ENCODE data around the gene NOXO1. TPM values are rescaled to one million over a fixed set of nuclear protein-coding genes. Genes with fewer than 3 reads are reported as not detected.

Gene NOXO1
- total and polyA plus RNA-seq, 2 experiments from 2014 or later, result 2.0 to 2.6 TPM

DNA sequence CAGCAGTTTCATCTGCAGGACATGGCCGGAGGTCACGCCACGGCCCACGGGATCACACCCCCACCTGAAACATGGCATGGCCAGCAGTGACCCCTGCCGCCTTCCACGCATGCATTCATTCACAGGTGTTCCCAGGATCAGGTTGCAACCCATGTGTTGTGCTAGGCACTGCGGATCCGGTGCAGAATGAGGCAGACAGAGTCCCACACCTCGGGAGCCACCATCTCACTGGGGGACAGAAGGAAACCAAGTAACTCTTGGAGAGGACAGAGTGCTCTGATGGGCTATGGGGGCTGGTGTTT lies 33.9 kb downstream of the NOXO1 start:
- Mint-ChIP-seq H3K4me3 (no peak overlapping the region; the same call in 2 of the 3 replicates), H3K36me3 (ENCODE audit: low read depth) (no peaks in the 10 kb centered on the region; the same call in 2 of the 3 replicates), H3K4me1 (peaks cover 12% of the 10 kb centered on the region), H3K9me3 (no peaks in the 10 kb centered on the region), H3K27ac (no peak overlapping the region), H3K27me3 (ENCODE audit: insufficient read depth, low read depth, poor library complexity) (peaks cover 12% of the 10 kb centered on the region)
- no peaks in the 10 kb centered on the region for H3K9me2 ChIP-seq (ENCODE audit: insufficient read depth)
- H2AFZ ChIP-seq, result no peak overlapping the region
- ATAC-seq (no peak), DNase-seq (ENCODE audit: low spot score) (no peak)
- H3K4me2 ChIP-seq, result no peak overlapping the region
- no peak for TF ChIP-seq STAT1 (IDR thresholded peaks at IDR 0.05; ENCODE audit: unreplicated experiment)
- TF ChIP-seq, protein P1, sequence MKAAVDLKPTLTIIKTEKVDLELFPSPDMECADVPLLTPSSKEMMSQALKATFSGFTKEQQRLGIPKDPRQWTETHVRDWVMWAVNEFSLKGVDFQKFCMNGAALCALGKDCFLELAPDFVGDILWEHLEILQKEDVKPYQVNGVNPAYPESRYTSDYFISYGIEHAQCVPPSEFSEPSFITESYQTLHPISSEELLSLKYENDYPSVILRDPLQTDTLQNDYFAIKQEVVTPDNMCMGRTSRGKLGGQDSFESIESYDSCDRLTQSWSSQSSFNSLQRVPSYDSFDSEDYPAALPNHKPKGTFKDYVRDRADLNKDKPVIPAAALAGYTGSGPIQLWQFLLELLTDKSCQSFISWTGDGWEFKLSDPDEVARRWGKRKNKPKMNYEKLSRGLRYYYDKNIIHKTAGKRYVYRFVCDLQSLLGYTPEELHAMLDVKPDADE (IDR thresholded peaks at IDR 0.05), result no peak
- no peak for TF ChIP-seq POLR2AphosphoS5 (IDR thresholded peaks at IDR 0.05; ENCODE audit: low read depth)
- no peak for TF ChIP-seq EZH2 (IDR thresholded peaks at IDR 0.05; ENCODE audit: low read depth, unreplicated experiment)
- TF ChIP-seq EZH2phosphoT487 (IDR thresholded peaks at IDR 0.05; ENCODE audit: unreplicated experiment), result no peak
- TF ChIP-seq ZNF114 (CRISPR knock-in tag; IDR thresholded peaks at IDR 0.05), result no peak
- TF ChIP-seq ZNF331 (CRISPR knock-in tag; IDR thresholded peaks at IDR 0.05; ENCODE audit: low read depth), result no peak
- no peak for TF ChIP-seq JUNB (IDR thresholded peaks at IDR 0.05; ENCODE audit: unreplicated experiment)
- TF ChIP-seq, protein P2, sequence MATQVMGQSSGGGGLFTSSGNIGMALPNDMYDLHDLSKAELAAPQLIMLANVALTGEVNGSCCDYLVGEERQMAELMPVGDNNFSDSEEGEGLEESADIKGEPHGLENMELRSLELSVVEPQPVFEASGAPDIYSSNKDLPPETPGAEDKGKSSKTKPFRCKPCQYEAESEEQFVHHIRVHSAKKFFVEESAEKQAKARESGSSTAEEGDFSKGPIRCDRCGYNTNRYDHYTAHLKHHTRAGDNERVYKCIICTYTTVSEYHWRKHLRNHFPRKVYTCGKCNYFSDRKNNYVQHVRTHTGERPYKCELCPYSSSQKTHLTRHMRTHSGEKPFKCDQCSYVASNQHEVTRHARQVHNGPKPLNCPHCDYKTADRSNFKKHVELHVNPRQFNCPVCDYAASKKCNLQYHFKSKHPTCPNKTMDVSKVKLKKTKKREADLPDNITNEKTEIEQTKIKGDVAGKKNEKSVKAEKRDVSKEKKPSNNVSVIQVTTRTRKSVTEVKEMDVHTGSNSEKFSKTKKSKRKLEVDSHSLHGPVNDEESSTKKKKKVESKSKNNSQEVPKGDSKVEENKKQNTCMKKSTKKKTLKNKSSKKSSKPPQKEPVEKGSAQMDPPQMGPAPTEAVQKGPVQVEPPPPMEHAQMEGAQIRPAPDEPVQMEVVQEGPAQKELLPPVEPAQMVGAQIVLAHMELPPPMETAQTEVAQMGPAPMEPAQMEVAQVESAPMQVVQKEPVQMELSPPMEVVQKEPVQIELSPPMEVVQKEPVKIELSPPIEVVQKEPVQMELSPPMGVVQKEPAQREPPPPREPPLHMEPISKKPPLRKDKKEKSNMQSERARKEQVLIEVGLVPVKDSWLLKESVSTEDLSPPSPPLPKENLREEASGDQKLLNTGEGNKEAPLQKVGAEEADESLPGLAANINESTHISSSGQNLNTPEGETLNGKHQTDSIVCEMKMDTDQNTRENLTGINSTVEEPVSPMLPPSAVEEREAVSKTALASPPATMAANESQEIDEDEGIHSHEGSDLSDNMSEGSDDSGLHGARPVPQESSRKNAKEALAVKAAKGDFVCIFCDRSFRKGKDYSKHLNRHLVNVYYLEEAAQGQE (IDR thresholded peaks at IDR 0.05; ENCODE audit: unreplicated experiment), result no peak
- no peak for TF ChIP-seq NANOG (IDR thresholded peaks at IDR 0.05; ENCODE audit: borderline replicate concordance)
- TF ChIP-seq, protein P3, sequence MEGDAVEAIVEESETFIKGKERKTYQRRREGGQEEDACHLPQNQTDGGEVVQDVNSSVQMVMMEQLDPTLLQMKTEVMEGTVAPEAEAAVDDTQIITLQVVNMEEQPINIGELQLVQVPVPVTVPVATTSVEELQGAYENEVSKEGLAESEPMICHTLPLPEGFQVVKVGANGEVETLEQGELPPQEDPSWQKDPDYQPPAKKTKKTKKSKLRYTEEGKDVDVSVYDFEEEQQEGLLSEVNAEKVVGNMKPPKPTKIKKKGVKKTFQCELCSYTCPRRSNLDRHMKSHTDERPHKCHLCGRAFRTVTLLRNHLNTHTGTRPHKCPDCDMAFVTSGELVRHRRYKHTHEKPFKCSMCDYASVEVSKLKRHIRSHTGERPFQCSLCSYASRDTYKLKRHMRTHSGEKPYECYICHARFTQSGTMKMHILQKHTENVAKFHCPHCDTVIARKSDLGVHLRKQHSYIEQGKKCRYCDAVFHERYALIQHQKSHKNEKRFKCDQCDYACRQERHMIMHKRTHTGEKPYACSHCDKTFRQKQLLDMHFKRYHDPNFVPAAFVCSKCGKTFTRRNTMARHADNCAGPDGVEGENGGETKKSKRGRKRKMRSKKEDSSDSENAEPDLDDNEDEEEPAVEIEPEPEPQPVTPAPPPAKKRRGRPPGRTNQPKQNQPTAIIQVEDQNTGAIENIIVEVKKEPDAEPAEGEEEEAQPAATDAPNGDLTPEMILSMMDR (conservative IDR thresholded peaks at IDR 0.05; ENCODE audit: low read depth in 2 of 2), result no peak
- no peak for TF ChIP-seq CREB1 (CRISPR knock-in tag; IDR thresholded peaks at IDR 0.05; ENCODE audit: low read depth)
- TF ChIP-seq, protein P4, sequence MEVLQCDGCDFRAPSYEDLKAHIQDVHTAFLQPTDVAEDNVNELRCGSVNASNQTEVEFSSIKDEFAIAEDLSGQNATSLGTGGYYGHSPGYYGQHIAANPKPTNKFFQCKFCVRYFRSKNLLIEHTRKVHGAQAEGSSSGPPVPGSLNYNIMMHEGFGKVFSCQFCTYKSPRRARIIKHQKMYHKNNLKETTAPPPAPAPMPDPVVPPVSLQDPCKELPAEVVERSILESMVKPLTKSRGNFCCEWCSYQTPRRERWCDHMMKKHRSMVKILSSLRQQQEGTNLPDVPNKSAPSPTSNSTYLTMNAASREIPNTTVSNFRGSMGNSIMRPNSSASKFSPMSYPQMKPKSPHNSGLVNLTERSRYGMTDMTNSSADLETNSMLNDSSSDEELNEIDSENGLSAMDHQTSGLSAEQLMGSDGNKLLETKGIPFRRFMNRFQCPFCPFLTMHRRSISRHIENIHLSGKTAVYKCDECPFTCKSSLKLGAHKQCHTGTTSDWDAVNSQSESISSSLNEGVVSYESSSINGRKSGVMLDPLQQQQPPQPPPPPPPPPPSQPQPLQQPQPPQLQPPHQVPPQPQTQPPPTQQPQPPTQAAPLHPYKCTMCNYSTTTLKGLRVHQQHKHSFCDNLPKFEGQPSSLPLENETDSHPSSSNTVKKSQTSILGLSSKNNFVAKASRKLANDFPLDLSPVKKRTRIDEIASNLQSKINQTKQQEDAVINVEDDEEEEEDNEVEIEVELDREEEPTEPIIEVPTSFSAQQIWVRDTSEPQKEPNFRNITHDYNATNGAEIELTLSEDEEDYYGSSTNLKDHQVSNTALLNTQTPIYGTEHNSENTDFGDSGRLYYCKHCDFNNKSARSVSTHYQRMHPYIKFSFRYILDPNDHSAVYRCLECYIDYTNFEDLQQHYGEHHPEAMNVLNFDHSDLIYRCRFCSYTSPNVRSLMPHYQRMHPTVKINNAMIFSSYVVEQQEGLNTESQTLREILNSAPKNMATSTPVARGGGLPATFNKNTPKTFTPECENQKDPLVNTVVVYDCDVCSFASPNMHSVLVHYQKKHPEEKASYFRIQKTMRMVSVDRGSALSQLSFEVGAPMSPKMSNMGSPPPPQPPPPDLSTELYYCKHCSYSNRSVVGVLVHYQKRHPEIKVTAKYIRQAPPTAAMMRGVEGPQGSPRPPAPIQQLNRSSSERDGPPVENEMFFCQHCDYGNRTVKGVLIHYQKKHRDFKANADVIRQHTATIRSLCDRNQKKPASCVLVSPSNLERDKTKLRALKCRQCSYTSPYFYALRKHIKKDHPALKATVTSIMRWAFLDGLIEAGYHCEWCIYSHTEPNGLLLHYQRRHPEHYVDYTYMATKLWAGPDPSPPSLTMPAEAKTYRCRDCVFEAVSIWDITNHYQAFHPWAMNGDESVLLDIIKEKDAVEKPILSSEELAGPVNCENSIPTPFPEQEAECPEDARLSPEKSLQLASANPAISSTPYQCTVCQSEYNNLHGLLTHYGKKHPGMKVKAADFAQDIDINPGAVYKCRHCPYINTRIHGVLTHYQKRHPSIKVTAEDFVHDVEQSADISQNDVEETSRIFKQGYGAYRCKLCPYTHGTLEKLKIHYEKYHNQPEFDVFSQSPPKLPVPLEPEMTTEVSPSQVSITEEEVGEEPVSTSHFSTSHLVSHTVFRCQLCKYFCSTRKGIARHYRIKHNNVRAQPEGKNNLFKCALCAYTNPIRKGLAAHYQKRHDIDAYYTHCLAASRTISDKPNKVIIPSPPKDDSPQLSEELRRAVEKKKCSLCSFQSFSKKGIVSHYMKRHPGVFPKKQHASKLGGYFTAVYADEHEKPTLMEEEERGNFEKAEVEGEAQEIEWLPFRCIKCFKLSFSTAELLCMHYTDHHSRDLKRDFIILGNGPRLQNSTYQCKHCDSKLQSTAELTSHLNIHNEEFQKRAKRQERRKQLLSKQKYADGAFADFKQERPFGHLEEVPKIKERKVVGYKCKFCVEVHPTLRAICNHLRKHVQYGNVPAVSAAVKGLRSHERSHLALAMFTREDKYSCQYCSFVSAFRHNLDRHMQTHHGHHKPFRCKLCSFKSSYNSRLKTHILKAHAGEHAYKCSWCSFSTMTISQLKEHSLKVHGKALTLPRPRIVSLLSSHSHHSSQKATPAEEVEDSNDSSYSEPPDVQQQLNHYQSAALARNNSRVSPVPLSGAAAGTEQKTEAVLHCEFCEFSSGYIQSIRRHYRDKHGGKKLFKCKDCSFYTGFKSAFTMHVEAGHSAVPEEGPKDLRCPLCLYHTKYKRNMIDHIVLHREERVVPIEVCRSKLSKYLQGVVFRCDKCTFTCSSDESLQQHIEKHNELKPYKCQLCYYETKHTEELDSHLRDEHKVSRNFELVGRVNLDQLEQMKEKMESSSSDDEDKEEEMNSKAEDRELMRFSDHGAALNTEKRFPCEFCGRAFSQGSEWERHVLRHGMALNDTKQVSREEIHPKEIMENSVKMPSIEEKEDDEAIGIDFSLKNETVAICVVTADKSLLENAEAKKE (CRISPR knock-in tag; IDR thresholded peaks at IDR 0.05), result no peak
- 0 out of 2 replicates have a peak, but pooled peaks cover 3% of the 10 kb centered on the region for H3F3A ChIP-seq (replicated peaks; ENCODE audit: low read depth)
- H3K4me1 ChIP-seq (ENCODE audit: insufficient read depth), result peaks cover 7% of the 10 kb centered on the region; the same call in 1 of the 2 replicates
- H3K36me3 ChIP-seq (ENCODE audit: insufficient read depth), result no peaks in the 10 kb centered on the region
- H3K27ac ChIP-seq (ENCODE audit: low read depth), result no peak overlapping the region
- H3K27me3 ChIP-seq (ENCODE audit: insufficient read depth), result no peaks in the 10 kb centered on the region
- no peaks in the 10 kb centered on the region for H3K79me2 ChIP-seq (replicated peaks; ENCODE audit: insufficient read depth)
- no peaks in the 10 kb centered on the region for H4K20me1 ChIP-seq (replicated peaks; ENCODE audit: insufficient read depth)
- no peak overlapping the region for H3K4me3 ChIP-seq

All from GM23338 (cell line).